Endometrium (tissue), 2 donors: ENCODE measurements around the gene ARHGAP33.
"Not testable (repeated sequence)": the region's sequence is repeated elsewhere in the genome, so short reads cannot be mapped to it uniquely, and the experiment has no call there.

Experiments
- FAIRE-seq: peaks from 2 replicates; lab custom pipeline; 2012; peaks lifted over from hg19 to GRCh38; lab: Jason Lieb, UNC
- donor health status: control.
- donor health status: control.

ARHGAP33 gene

GRCh38 chr19:35832054-35832453 is 56.7 kb downstream of the ARHGAP33 start:
- FAIRE-seq, result no peak

GRCh38 chr19:35833972-35834371 is 58.6 kb downstream of the ARHGAP33 start:
- no peak for FAIRE-seq

- FAIRE-seq, result not testable (repeated sequence)
These were observed 60.7 kb downstream of the ARHGAP33 start for GRCh38 chr19:35836096-35836495.
